Activated naive CD4-positive, alpha-beta T cell (primary cell): ENCODE data around the gene DHX36.

Experiments used
- DNase-seq, 4 experiments: peaks; one replicate each; lab custom pipeline; 2025; lab: John Stamatoyannopoulos, UW

Gene DHX36

DNA sequence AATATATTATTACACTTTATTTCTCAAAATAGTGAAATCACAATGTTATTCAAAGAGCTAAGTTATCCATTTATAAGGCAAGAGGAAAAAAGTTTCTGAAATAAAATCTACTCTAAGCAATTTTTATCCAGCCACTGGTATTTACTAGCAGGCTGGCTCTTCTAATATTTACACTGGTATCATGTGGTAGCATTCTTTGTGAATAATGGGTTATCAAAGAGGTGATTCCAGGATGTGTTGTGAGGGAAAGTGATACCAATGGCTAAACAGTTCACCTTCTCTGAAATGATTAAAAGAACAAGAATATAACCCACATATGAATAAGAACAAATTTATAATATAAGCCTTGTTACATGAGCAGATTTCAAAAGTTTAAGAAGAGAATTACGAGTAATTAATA, 44.1 kb downstream of the DHX36 start:
- DNase-seq: no peak

- DNase-seq: no peak
Observed at GRCh38 chr3:154275965-154276364, 48.3 kb downstream of the DHX36 start.

GRCh38 chr3:154275292-154275691, 49.0 kb downstream of the DHX36 start:
- no peak for DNase-seq

DNA sequence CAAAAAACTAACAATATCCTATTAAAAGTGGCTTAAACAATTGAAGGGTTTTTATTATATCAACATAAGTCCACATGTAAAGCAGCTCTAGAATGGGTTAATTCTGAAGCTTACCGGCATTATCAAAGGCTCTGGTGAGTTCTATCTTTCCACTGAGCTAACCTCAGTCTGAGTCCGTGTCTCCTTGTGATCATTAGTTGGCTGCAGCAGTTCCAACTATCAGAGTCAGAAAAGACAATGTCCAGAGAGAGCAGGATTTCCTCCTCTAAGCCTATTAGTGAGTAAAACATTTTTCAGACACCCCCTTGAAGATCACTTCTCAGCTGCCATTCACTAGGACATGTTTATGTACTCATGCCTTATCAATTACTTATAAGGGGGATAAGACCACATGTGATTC, 49.9 kb downstream of the DHX36 start:
- no peak for DNase-seq

DNA sequence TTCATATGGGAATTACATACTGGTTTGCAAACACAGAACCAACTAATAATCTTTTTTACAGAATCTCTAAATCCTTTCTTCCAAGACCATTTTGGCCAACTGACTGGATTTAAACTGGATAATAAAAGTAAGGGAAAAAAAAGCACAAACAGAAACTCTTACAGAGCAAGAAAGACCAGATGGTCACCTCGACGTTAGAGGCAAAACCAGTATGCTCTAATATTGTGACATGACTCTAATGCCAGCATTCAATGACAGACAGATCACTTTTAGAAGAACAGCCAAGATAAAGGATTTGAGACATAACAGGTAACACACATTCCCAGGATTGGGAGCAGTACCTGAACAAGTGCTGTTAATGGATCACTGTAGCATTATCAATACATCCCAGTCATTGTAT, 50.9 kb downstream of the DHX36 start:
- no peak for DNase-seq

- no peak for DNase-seq
Observed at GRCh38 chr3:154254527-154254926, 69.8 kb downstream of the DHX36 start.

- peak in 3 of 4 experiments; percentile 18 to 51 (median 27) for DNase-seq
Observed at GRCh38 chr3:154252759-154253638, 71.3 kb downstream of the DHX36 start.

DNA sequence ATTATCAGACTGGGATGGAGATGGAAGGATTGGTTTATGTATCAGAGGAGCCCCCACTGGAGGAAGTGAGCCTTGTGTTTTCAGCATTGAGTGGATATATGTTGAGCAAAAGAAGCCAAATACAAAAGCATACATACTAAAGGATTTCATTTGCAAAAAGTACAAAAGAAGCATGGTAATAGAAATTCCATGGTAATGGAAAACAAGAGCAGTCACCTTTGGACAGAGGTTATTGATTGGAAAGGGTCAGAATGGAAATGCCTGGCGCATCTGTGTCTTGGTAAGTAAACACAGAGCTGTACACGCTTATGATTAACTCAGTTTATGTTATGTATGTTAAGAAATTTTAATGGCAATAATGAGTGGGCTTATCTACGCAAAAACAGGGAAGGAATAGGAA, 72.7 kb downstream of the DHX36 start:
- no peak for DNase-seq

GRCh38 chr3:154250291-154250690, 74.0 kb downstream of the DHX36 start:
- DNase-seq: no peak

GRCh38 chr3:154247806-154248415, 76.4 kb downstream of the DHX36 start:
- no peak for DNase-seq

- no peak for DNase-seq
Observed at GRCh38 chr3:154244644-154245043, 79.6 kb downstream of the DHX36 start.

GRCh38 chr3:154243353-154243752, 80.9 kb downstream of the DHX36 start:
- DNase-seq: no peak

GRCh38 chr3:154242766-154243165, 81.5 kb downstream of the DHX36 start:
- no peak for DNase-seq

- no peak for DNase-seq
Observed at GRCh38 chr3:154241496-154241895, 82.8 kb downstream of the DHX36 start.

GRCh38 chr3:154240235-154240634, 84.1 kb downstream of the DHX36 start:
- no peak for DNase-seq

- no peak for DNase-seq
Observed at GRCh38 chr3:154236331-154236730, 88.0 kb downstream of the DHX36 start.

DNA sequence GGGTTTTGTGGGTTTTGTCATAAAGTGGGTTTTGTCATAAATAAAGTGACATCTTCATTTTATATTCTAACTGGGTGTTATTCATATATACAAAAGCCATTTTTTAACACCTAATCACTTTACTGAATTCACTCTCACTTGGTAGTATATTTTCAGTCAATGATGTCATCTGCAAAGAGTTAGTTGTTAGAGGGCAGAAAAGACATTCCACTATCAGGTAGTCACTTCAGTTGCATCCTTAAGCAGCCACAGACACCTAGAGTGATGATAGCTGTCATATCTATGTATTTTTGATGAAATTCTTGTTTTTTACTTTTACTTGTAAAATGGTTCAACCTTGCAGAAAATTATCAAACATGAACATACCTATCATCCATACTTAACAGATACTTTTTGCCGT, 89.0 kb downstream of the DHX36 start:
- no peak for DNase-seq

DNA sequence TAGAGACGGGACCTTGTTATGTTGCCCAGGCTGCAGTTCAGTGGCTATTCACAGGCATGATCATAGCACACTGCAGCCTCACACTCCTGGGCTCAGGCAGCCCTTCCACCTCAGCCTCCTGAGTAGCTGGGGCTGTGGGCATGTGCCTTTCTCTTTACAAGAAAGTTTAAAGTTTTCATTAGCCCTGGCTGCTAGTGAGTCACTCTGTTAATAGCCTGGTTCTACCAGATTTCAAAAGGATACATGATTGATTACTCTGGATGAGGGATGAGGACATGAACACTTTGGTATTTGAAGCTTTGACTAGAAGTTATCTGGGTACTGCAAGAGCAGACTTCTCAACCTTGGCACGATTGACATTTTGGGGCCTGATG, 95.1 kb downstream of the DHX36 start:
- DNase-seq: no peak

DNA sequence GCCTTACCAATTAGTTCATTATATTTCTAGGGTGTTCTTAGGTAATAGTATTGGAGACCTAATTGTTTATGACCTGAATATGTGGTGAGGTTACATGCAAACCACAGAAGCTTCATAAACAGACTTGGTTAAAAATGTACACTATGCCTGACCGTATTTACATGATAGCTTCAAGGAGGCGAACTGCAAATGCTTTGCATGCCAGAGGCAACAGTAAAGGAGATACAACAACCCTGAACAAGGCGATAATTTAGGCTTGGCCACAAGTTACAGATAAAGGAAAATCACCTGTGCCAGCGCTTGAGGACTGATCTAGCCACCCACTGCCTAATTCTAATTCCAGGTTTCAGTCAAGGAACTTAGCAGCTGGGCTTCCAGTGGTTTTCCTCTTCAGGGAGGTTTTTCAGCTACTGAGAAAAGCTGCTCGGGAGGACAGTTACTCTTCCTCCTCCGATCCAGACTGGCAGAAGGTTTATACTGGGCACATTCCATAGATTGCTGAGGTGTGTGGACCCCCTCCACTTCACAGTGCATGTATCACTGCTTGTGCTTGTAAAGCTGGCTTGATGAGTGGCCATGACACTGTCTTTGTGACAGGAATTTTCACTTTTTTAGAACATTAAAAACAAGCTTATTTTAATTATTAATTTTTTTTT, 95.6 kb downstream of the DHX36 start:
- DNase-seq: no peak

GRCh38 chr3:154227531-154227930, 96.8 kb downstream of the DHX36 start:
- no peak for DNase-seq

GRCh38 chr3:154225536-154225935, 98.8 kb downstream of the DHX36 start:
- DNase-seq: no peak

DNA sequence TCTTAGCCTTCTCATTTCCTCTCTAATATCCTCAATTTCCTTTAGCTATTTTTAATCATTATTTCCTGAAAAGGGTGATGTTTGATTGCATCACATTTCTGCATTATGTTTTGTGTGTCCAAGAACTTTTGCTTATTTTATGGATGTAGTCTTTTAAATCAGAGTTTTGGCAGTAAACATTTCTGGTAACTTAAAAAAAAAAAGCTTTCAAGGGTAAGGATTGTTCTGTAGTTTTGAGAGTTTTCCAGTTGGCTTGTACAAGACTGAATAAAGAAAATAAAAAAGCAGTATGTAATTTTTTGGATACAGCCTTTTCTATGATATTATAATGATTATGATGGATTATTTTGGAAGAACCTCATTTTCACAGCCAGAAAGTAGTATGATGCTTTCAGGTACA, 99.4 kb downstream of the DHX36 start:
- DNase-seq: no peak

DNA sequence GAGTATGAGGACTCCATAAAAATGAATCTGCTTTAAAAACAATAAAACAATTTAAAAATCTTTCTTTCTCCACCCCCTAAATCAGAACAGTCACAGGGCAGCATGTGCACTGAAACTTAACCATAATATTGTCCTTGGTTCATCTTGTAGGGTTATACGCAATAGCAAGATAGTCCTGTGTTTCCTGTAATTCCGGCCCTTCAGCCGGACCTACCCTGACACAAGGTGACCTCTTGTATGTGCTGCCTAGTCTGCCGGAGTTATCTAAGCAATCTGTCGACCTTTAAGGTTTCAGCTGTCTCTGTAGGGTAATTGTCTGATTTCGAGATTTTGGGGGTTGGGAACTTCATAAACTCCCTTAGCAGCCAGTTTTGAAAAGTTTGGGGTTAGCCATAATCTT, 99.9 kb downstream of the DHX36 start:
- no peak for DNase-seq
